ENCODE results near the gene GARIN5B. TPM values are rescaled to one million over a fixed set of nuclear protein-coding genes. Genes with fewer than 3 reads are reported as not detected.

Gene GARIN5B
- total and polyA plus RNA-seq, 2 of the 13 experiments (the other 11 are each of a cell fraction or from before 2014, with no cell fraction given), result not detected

DNA sequence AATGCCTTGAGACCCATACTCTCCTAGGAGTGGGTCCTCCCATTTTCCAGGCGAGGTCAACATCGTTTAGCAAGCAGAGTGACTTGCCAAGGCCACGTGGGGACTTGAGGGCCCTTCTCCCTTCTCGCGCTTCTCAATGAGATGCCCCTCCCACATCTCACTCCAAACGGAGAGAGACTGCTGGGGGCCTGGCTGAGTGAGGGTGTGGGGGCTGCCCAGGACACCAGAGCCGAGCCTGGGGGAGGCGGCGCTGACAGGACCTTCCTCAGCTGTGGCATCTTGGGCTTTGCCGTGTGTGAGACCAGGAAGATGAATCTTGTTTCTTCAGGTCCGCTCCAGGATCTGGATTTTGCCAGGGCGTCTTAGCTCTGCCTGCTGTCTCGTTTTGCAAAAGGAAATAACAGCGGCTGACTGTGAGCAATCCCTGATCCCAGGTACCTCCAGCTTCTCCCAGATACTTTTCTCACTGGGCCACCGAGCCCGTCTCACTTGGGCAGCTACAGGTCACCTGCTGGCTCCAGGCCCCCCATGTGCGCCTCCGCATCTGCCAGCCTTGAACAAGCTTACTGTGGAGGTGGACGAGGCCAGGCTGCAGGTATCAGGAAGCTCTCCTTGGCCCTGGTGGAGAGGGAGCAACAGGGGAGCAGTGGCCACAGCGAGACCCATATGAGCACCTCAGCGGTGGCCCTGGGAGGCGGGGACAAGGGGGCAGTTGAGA, 14.6 kb downstream of the GARIN5B start:
- FAIRE-seq (no peak), DNase-seq (ENCODE audit: low spot score) (no peak), ATAC-seq (no peak)
- H3K27ac ChIP-seq (ENCODE audit: extremely low read length, insufficient read depth, low read length), result no peak overlapping the region
- BruUV-seq (replicated peaks), result no TSS peak
- POLR2A ChIA-PET, result interaction anchor here (0.6 to 1.9 kb wide), 2 partner anchors 9 to 16 kb away, joined by 4 to 6 read pairs; partner anchors contain the start of gene KMT5C
- peaks cover 6 to 21% of the 10 kb centered on the region in 2 experiments for H3K27me3 ChIP-seq (ENCODE audit: control insufficient read depth in 1 of 2, insufficient read depth in 2 of 2, low read length in 2 of 2)
- peaks cover 15% of the 10 kb centered on the region for H3K4me1 ChIP-seq (ENCODE audit: insufficient read depth, low read length)
- TF ChIP-seq PAX8 (CRISPR knock-in tag; IDR thresholded peaks at IDR 0.05; ENCODE audit: borderline replicate concordance) (no peak), GABPB1 (CRISPR knock-in tag; IDR thresholded peaks at IDR 0.05) (no peak), EP300 (IDR thresholded peaks at IDR 0.05; ENCODE audit: low read depth in 2 of 2, low read length in 2 of 2) (no peak), EP300 (CRISPR knock-in tag; IDR thresholded peaks at IDR 0.05; ENCODE audit: borderline replicate concordance) (no peak)
- in situ Hi-C loops (cut with HindIII; ENCODE audit: extremely low pct_ligation_motif_present, low pct_unique_long_range_greater_than_20kb), result no loop called here
- no peak overlapping the region for H3K4me2 ChIP-seq (ENCODE audit: low read depth, low read length)
- H2AFZ ChIP-seq (ENCODE audit: low read length), result no peak overlapping the region
- H3K9ac ChIP-seq (ENCODE audit: insufficient read depth, low read depth, low read length), result no peak overlapping the region
- H3K9me3 ChIP-seq (ENCODE audit: low read length), result no peaks in the 10 kb centered on the region
- WGBS (ENCODE audit: low lambda C conversion rate), result 85% methylated on average over 22 of the region's 22 CpGs
- H4K20me1 ChIP-seq (ENCODE audit: insufficient read depth, low read length), result no peaks in the 10 kb centered on the region
- CTCF ChIA-PET (ENCODE audit: low intra/inter-chr PET ratio, low total read pairs), result no interaction called here
- no peaks in the 10 kb centered on the region for H3K79me2 ChIP-seq (ENCODE audit: insufficient read depth, low read length)
- H3K4me3 ChIP-seq (replicated peaks in 1 of 3; ENCODE audit: insufficient read depth in 1 of 3, low read depth in 2 of 3, low read length in 3 of 3), result no peak overlapping the region
- intact Hi-C loops (cut with micrococcal nuclease; ENCODE audit: unreplicated experiment), result no loop called here
- H3K36me3 ChIP-seq (replicated peaks in 1 of 2; ENCODE audit: control insufficient read depth in 1 of 2, insufficient read depth in 2 of 2, low read length in 2 of 2), result peaks cover 0 to 2% of the 10 kb centered on the region in 2 experiments; a peak in 2 of 5 replicates

DNA sequence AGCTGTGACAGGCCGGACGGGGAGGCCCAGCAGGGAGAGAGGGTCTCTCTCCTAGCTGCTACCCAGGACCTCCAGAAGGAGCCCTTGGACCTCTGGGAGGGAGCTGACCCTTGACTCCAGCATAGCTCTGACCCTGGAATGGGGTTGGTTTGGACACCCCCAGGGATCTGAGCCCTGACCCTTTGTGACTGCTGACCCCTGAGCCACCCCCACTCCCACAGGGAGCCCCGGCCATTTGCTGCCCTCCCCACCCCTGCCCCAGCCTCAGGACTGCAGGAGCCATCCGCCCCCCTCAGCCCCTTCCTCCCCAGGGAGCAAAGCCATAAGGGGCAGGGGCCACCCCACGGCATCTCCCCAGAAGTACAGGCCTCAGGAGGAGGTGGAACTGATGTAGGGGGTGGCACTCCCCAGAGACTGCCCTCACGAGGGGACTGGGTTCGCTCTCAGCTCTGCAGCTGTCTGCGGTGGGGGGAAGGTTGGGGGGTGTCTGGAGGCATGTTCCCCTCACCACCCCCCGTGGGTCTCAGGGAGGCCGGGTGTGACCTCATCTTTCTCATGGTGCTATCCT, 15.5 kb downstream of the GARIN5B start:
- DNase-seq (ENCODE audit: low spot score) (no peak), FAIRE-seq (no peak), ATAC-seq (no peak)
- peaks cover 2 to 7% of the 10 kb centered on the region in 2 experiments; a peak in 3 of 5 replicates for H3K36me3 ChIP-seq (replicated peaks in 1 of 2; ENCODE audit: control insufficient read depth in 1 of 2, insufficient read depth in 2 of 2, low read length in 2 of 2)
- no peak overlapping the region for H2AFZ ChIP-seq (ENCODE audit: low read length)
- no peak overlapping the region for H3K4me2 ChIP-seq (ENCODE audit: low read depth, low read length)
- H4K20me1 ChIP-seq (ENCODE audit: insufficient read depth, low read length), result no peaks in the 10 kb centered on the region
- BruUV-seq (replicated peaks), result no TSS peak
- H3K4me3 ChIP-seq (replicated peaks in 1 of 3; ENCODE audit: insufficient read depth in 1 of 3, low read depth in 2 of 3, low read length in 3 of 3), result no peak overlapping the region
- in situ Hi-C loops (cut with HindIII; ENCODE audit: extremely low pct_ligation_motif_present, low pct_unique_long_range_greater_than_20kb) (no loop called here), intact Hi-C loops (cut with micrococcal nuclease; ENCODE audit: unreplicated experiment) (no loop called here)
- CTCF ChIA-PET (ENCODE audit: low intra/inter-chr PET ratio, low total read pairs), result no interaction called here
- H3K79me2 ChIP-seq (ENCODE audit: insufficient read depth, low read length), result no peaks in the 10 kb centered on the region
- 89% methylated on average over 10 of the region's 10 CpGs for WGBS (ENCODE audit: low lambda C conversion rate)
- no peaks in the 10 kb centered on the region for H3K9me3 ChIP-seq (ENCODE audit: low read length)
- H3K27me3 ChIP-seq (ENCODE audit: control insufficient read depth in 1 of 2, insufficient read depth in 2 of 2, low read length in 2 of 2), result peaks cover 6 to 12% of the 10 kb centered on the region in 2 experiments; a peak in 4 of 5 replicates
- H3K4me1 ChIP-seq (ENCODE audit: insufficient read depth, low read length), result peaks cover 6% of the 10 kb centered on the region
- H3K27ac ChIP-seq (ENCODE audit: extremely low read length, insufficient read depth, low read length), result no peak overlapping the region
- POLR2A ChIA-PET, result no interaction called here
- no peak overlapping the region for H3K9ac ChIP-seq (ENCODE audit: insufficient read depth, low read depth, low read length)
- TF ChIP-seq, protein P1, sequence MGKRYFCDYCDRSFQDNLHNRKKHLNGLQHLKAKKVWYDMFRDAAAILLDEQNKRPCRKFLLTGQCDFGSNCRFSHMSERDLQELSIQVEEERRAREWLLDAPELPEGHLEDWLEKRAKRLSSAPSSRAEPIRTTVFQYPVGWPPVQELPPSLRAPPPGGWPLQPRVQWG (CRISPR knock-in tag; IDR thresholded peaks at IDR 0.05; ENCODE audit: borderline replicate concordance, low read depth), result no peak
- TF ChIP-seq WIZ (CRISPR knock-in tag; IDR thresholded peaks at IDR 0.05) (no peak), ZSCAN9 (CRISPR knock-in tag; IDR thresholded peaks at IDR 0.05; ENCODE audit: borderline replicate concordance) (no peak), DPF2 (CRISPR knock-in tag; IDR thresholded peaks at IDR 0.05; ENCODE audit: borderline replicate concordance, low read depth) (no peak), SCMH1 (CRISPR knock-in tag; IDR thresholded peaks at IDR 0.05; ENCODE audit: borderline replicate concordance) (no peak), ZNF672 (CRISPR knock-in tag; IDR thresholded peaks at IDR 0.05) (no peak), ZNF816 (CRISPR knock-in tag; IDR thresholded peaks at IDR 0.05; ENCODE audit: borderline replicate concordance) (no peak), RBM39 (IDR thresholded peaks at IDR 0.05; ENCODE audit: low read depth, low read length, poor library complexity, severe bottlenecking) (no peak), ZNF644 (CRISPR knock-in tag; IDR thresholded peaks at IDR 0.05; ENCODE audit: low read depth) (no peak), ZMYM3 (CRISPR knock-in tag; IDR thresholded peaks at IDR 0.05) (no peak)
- TF ChIP-seq, protein P2, sequence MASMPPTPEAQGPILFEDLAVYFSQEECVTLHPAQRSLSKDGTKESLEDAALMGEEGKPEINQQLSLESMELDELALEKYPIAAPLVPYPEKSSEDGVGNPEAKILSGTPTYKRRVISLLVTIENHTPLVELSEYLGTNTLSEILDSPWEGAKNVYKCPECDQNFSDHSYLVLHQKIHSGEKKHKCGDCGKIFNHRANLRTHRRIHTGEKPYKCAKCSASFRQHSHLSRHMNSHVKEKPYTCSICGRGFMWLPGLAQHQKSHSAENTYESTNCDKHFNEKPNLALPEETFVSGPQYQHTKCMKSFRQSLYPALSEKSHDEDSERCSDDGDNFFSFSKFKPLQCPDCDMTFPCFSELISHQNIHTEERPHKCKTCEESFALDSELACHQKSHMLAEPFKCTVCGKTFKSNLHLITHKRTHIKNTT (CRISPR knock-in tag; IDR thresholded peaks at IDR 0.05), result no peak
